Vagina (tissue), 2 donors: ENCODE results near the gene KLHL25. TPM values are rescaled to one million over a fixed set of nuclear protein-coding genes. Genes with fewer than 3 reads are reported as not detected.

Experiments
- DNase-seq, 2 donors: peaks; one replicate each; pipeline ENCODE4 v3.0.0-alpha.2; 2017; ENCODE audit errors: extremely low spot score in 2 of 2
- H3K27ac ChIP-seq: fragments of 200-600 bp; sonication (generic); one replicate; pipeline ENCODE4 v1.5.1; 2019
- H3K27me3 ChIP-seq: fragments of 200-600 bp; sonication (generic); one replicate; pipeline ENCODE4 v1.5.1; 2019
- H3K36me3 ChIP-seq, 2 donors: fragments of 200-600 bp; sonication (generic); one replicate each; pipeline ENCODE4 v1.5.1; 2017 to 2019
- H3K4me1 ChIP-seq: fragments of 200-600 bp; sonication (generic); one replicate; pipeline ENCODE4 v1.5.1; 2019
- H3K4me3 ChIP-seq, 2 donors: fragments of 200-600 bp; sonication (generic); 1 replicate in 1 of 2; 2 replicates in 1 of 2; pipeline ENCODE4 v1.5.1; 2016 to 2019
- H3K9me3 ChIP-seq: fragments of 200-600 bp; sonication (generic); one replicate; pipeline ENCODE4 v1.5.1; 2019
- POLR2A ChIP-seq, 2 donors: fragments of 450-650 bp; IDR thresholded peaks; one replicate each; pipeline ENCODE4 v1.6.1; 2017; ENCODE audit warnings: antibody characterized with exemption in 2 of 2, mild to moderate bottlenecking in 2 of 2, moderate library complexity in 2 of 2
- POLR2AphosphoS5 ChIP-seq, 2 donors: sonication (generic); formaldehyde crosslinking; IDR thresholded peaks; one replicate each; pipeline ENCODE4 v1.9.0; 2017; ENCODE audit warnings: antibody characterized with exemption in 2 of 2, mild to moderate bottlenecking in 2 of 2, low read depth in 1 of 2; ENCODE audit not compliant: insufficient read depth in 1 of 2
- intact Hi-C: fragments of 100-400 bp; cut with DNase I; formaldehyde crosslinking; loops from one replicate; pipeline ENCODE4 v1.15.1; 2023
- total RNA-seq: library from RNA; depleted of rRNA; stranded (reverse); fragments of >200 nt; gene quantifications from one replicate; pipeline ENCODE4 v1.2.3, GENCODE V29; 2016
- TF ChIP-seq, protein P1 (sequence below), 3 experiments: fragments of 450-650 bp in 2 of 3; fragments of 200-600 bp in 1 of 3; sonication (generic) in 1 of 3; IDR thresholded peaks; one replicate each; pipeline ENCODE4 v1.5.1; 2017 to 2019; ENCODE audit warnings: antibody characterized with exemption in 3 of 3, mild to moderate bottlenecking in 2 of 3, moderate library complexity in 2 of 3

Gene KLHL25
- total RNA-seq, 1 donor from 2014 or later, result 9.6 TPM

DNA sequence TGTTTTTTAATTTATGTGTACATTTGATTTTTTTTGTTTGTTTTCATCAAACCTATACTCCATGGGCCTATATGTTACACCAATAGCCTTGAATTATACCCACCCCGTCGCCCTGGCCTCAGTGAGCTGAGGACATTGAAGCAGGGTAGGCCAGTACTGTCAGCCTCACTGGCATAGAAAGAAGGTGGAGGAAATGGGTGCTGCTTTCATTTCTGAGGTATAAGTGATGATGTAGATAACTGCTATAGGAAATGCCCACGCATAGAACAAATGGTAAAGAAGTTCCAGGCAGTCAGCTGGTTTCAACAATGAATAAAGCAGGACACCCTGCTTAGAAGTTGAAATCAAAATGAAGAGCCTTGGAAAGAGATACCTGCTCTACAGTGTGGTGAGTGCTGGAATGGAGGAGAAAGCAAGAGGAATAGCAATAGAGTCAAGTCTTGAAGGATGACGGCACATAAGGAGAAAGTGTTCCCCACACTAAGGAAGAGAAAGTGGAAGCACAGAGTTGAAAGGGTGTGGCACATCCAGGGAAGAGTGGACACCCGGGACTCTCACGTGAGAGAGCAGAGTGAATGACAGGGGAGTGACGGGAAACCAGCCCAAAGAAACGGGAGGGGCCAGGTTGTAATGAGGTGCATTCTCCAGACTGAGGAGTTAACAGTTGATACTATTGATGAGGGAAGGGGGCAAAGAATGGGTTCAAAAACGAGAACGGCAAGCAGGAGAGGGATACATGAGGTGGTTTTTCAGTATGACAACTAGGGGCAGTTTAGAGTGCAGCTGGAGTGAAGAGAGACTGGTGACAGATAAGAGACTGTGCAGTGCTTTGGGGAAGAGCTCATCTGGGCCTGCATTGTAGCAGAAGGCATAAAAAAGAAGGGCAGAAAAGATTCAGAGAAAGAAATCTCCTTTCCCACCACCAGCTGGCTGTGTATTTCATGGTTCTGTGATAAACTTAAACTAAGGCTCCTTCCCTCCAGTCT lies 70.5 kb downstream of the KLHL25 start:
- no peaks in the 10 kb centered on the region for H3K9me3 ChIP-seq
- intact Hi-C loops, result loop anchor here (5.0 kb wide), 1 partner anchor 102 kb away; no protein-coding TSS in a partner anchor
- peak overlapping the region; percentile 77 for H3K27ac ChIP-seq
- H3K27me3 ChIP-seq, result no peaks in the 10 kb centered on the region
- no peak for DNase-seq
- no peak for TF ChIP-seq POLR2A (IDR thresholded peaks at IDR 0.05)
- no peak for TF ChIP-seq POLR2AphosphoS5 (IDR thresholded peaks at IDR 0.05; ENCODE audit: insufficient read depth in 1 of 2, low read depth in 1 of 2)
- TF ChIP-seq, protein P1, sequence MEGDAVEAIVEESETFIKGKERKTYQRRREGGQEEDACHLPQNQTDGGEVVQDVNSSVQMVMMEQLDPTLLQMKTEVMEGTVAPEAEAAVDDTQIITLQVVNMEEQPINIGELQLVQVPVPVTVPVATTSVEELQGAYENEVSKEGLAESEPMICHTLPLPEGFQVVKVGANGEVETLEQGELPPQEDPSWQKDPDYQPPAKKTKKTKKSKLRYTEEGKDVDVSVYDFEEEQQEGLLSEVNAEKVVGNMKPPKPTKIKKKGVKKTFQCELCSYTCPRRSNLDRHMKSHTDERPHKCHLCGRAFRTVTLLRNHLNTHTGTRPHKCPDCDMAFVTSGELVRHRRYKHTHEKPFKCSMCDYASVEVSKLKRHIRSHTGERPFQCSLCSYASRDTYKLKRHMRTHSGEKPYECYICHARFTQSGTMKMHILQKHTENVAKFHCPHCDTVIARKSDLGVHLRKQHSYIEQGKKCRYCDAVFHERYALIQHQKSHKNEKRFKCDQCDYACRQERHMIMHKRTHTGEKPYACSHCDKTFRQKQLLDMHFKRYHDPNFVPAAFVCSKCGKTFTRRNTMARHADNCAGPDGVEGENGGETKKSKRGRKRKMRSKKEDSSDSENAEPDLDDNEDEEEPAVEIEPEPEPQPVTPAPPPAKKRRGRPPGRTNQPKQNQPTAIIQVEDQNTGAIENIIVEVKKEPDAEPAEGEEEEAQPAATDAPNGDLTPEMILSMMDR (IDR thresholded peaks at IDR 0.05), result no peak
- peaks cover 46% of the 10 kb centered on the region for H3K4me1 ChIP-seq
- peaks cover 6 to 72% of the 10 kb centered on the region in 2 donors for H3K36me3 ChIP-seq
- no peak overlapping the region for H3K4me3 ChIP-seq

DNA sequence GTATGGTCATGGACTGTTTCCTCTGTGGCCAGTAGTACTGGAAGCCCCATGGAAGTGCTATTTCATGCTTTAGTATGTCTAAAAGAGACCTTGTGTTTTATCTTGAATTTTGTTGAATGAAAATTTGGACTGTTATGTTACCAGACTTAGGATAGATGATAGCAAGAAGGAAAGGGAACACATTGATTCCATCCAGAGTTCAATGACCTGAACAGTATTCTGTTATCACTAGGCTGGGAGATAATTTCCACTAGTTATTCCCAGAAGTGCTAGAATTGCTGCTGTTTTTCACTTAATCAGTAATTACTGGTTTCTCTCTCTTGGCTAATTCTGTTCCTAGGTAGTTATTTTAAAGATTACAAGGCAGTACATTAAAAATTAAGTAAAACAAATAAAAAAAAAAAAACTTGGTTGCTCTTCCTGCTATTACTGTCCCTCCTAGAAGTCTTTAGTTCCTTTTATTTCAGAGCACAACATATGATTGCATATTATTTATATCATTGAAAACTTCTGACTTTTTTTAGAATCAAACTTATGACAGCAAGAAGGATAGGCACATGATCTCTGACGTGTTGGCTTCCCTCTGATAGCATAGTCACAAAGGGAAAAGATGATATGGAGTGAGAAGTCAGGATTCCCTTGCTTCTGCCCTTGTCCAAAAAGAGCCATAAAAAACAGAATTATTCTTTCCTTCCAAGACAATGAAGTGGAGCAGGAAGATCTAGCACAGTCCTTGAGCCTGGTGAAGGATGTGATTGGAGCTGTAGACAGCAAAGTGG lies 72.2 kb downstream of the KLHL25 start:
- peaks cover 0 to 77% of the 10 kb centered on the region in 2 donors for H3K36me3 ChIP-seq
- intact Hi-C loops, result loop anchor here (5.0 kb wide), 1 partner anchor 100 kb away; no protein-coding TSS in a partner anchor
- no peaks in the 10 kb centered on the region for H3K9me3 ChIP-seq
- peaks cover 41% of the 10 kb centered on the region for H3K4me1 ChIP-seq
- H3K27ac ChIP-seq, result peak overlapping the region; percentile 77
- TF ChIP-seq POLR2A (IDR thresholded peaks at IDR 0.05) (no peak), POLR2AphosphoS5 (IDR thresholded peaks at IDR 0.05; ENCODE audit: insufficient read depth in 1 of 2, low read depth in 1 of 2) (no peak)
- TF ChIP-seq, protein P1 (IDR thresholded peaks at IDR 0.05), result no peak
- H3K27me3 ChIP-seq, result no peaks in the 10 kb centered on the region
- H3K4me3 ChIP-seq, result no peak overlapping the region
- no peak for DNase-seq

DNA sequence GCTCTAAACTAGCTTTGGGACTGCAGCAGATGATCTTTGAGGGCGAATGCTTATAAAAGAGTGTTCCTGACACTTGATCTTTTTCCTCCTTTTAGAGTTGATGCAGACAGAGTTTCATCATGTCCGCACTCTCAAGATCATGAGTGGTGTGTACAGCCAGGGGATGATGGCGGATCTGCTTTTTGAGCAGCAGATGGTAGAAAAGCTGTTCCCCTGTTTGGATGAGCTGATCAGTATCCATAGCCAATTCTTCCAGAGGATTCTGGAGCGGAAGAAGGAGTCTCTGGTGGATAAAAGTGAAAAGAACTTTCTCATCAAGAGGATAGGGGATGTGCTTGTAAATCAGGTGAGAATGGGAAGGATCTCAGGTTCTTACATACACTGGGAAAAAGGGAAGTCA lies 75.7 kb downstream of the KLHL25 start:
- intact Hi-C loops, result no loop called here
- peaks cover 0 to 88% of the 10 kb centered on the region in 2 donors for H3K36me3 ChIP-seq
- H3K4me1 ChIP-seq, result peaks cover 7% of the 10 kb centered on the region
- H3K27ac ChIP-seq, result no peak overlapping the region
- H3K4me3 ChIP-seq, result no peak overlapping the region
- no peak for DNase-seq
- TF ChIP-seq POLR2A (IDR thresholded peaks at IDR 0.05), result no peak
- TF ChIP-seq, protein P1 (IDR thresholded peaks at IDR 0.05), result no peak
- no peak for TF ChIP-seq POLR2AphosphoS5 (IDR thresholded peaks at IDR 0.05; ENCODE audit: insufficient read depth in 1 of 2, low read depth in 1 of 2)
- H3K27me3 ChIP-seq, result no peaks in the 10 kb centered on the region
- no peaks in the 10 kb centered on the region for H3K9me3 ChIP-seq

DNA sequence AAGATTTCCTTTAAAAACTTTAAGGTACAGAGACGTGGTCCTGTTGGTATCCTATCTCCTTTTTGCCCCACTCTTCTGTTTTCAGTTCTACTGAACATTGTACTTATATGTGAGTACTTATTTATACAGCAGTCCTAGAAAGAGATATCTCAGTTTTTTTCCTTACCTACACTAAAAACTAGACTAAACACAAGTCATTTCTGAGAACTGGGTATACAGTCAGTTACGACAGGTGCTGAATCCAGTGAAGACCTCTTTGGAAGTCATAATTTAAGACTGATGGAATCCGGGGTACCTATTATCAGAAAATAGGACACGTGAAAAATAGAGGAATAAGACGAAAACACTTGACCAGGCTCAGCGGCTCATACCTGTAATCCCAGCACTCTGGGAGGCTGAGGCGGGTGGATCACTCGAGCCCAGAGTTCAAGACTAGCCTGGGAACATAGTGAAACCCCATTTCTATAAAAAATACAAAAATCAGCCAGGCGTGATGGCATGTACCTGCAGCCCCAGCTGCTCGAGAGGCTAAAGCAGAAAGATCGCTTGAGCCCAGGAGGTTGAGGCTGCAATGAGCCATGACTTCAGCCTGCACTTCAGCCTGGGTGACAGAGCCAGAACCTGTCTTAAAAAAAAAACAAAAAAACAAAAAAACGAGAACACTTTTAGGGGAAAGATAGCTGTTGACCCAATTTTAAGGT lies 76.3 kb downstream of the KLHL25 start:
- H3K27me3 ChIP-seq, result no peaks in the 10 kb centered on the region
- no peak overlapping the region for H3K4me3 ChIP-seq
- peaks cover 2% of the 10 kb centered on the region for H3K4me1 ChIP-seq
- intact Hi-C loops, result no loop called here
- no peak overlapping the region for H3K27ac ChIP-seq
- TF ChIP-seq, protein P1 (IDR thresholded peaks at IDR 0.05), result no peak
- TF ChIP-seq POLR2AphosphoS5 (IDR thresholded peaks at IDR 0.05; ENCODE audit: insufficient read depth in 1 of 2, low read depth in 1 of 2) (no peak), POLR2A (IDR thresholded peaks at IDR 0.05) (no peak)
- no peak for DNase-seq
- no peaks in the 10 kb centered on the region for H3K9me3 ChIP-seq
- peaks cover 0 to 87% of the 10 kb centered on the region in 2 donors for H3K36me3 ChIP-seq
